MM.1S (cell line): ENCODE measurements around the gene TTC28.

Experiments used
- EZH2 ChIP-seq: fragments of 300-600 bp; sonication (generic); optimal IDR thresholded peaks from 2 replicates; pipeline ENCODE3; 2017; ENCODE audit warnings: low read depth, mild to moderate bottlenecking, antibody characterized with exemption, low read length, mixed read lengths
- TF ChIP-seq, protein P1 (sequence below): fragments of 300-600 bp; sonication (generic); IDR thresholded peaks from 2 replicates; pipeline ENCODE4 v1.5.1; 2016; ENCODE audit warnings: antibody characterized with exemption, low read length, mixed read lengths

DNA sequence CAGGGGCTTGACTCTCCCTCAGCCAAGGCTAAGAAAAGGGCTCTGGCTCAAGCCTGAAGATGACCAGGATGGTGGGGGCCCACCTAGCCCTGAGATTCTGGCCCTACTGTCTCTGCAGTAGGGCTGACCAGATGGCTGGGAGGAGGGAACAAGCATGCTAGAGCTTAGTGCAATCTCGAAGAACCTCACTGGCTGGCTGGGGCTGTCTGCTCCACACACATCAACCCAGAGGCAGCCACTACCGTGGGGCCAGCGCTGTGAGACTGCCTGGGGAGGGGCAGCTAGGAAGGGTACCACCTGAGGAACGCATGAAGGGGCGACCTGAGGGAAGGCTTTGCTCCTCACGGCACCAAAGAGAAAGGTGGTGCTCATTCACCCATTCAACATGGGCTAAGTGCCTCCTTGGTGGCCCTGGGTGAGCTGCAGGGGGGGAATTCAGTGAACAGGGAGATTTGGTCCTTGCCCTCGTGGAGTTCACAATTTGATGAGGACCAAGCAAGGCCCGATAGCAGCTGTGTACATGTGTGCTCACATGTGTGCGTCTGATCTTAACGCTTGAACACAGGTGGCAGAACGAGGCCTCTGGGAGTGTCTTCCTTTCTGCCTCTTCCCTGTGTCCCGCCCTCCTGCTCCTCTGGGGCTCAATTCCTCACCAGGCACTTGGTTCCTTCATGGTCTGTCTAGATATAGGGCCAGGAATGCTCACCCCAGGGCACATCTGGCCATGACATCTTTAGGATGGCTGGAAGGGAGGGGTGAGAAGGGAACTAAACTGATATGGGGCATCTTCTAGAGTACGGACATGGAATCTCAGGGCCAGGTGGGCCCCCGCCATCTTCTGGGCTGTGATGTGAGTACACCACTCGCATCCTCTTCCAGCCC is 658.3 kb downstream of the TTC28 start:
- TF ChIP-seq EZH2 = no peak
- TF ChIP-seq, protein P1, sequence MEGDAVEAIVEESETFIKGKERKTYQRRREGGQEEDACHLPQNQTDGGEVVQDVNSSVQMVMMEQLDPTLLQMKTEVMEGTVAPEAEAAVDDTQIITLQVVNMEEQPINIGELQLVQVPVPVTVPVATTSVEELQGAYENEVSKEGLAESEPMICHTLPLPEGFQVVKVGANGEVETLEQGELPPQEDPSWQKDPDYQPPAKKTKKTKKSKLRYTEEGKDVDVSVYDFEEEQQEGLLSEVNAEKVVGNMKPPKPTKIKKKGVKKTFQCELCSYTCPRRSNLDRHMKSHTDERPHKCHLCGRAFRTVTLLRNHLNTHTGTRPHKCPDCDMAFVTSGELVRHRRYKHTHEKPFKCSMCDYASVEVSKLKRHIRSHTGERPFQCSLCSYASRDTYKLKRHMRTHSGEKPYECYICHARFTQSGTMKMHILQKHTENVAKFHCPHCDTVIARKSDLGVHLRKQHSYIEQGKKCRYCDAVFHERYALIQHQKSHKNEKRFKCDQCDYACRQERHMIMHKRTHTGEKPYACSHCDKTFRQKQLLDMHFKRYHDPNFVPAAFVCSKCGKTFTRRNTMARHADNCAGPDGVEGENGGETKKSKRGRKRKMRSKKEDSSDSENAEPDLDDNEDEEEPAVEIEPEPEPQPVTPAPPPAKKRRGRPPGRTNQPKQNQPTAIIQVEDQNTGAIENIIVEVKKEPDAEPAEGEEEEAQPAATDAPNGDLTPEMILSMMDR = no peak
